IPS-20b (cell line): ENCODE measurements around the gene GALNT9.
"Not testable (repeated sequence)": the region's sequence is repeated elsewhere in the genome, so short reads cannot be mapped to it uniquely, and the experiment has no call there.

Source experiments
- H3K27ac ChIP-seq: one replicate; pipeline ENCODE4 v1.5.1; 2013; ENCODE audit warnings: low read length
- H3K27me3 ChIP-seq: 2 replicates; pipeline ENCODE4 v1.6.1; 2013; ENCODE audit warnings: mild to moderate bottlenecking, low read length, inconsistent platforms; ENCODE audit not compliant: insufficient read depth
- H3K36me3 ChIP-seq: 2 replicates; pipeline ENCODE4 v1.6.1; 2013; ENCODE audit warnings: low read depth, mild to moderate bottlenecking, inconsistent platforms, low read length, moderate library complexity; ENCODE audit not compliant: insufficient read depth
- H3K4me1 ChIP-seq: 2 replicates; pipeline ENCODE4 v1.6.1; 2013; ENCODE audit warnings: mild to moderate bottlenecking, control low read depth, inconsistent platforms, low read length, moderate library complexity; ENCODE audit not compliant: insufficient read depth
- H3K4me3 ChIP-seq: 2 replicates; pipeline ENCODE4 v1.5.1; 2013; ENCODE audit warnings: mild to moderate bottlenecking, low read length, inconsistent platforms
- H3K9ac ChIP-seq: 2 replicates; pipeline ENCODE4 v1.6.1; 2013; ENCODE audit warnings: low read depth, mild to moderate bottlenecking, inconsistent platforms, low read length, moderate library complexity
- H3K9me3 ChIP-seq: 2 replicates; pipeline ENCODE4 v1.6.1; 2013; ENCODE audit warnings: mild to moderate bottlenecking, low read depth, low read length, inconsistent platforms; ENCODE audit not compliant: insufficient read depth

Gene GALNT9

GRCh38 chr12:132329036-132329719 is at the start of gene GALNT9:
Gene GALNT9, minus strand, starts transcription at chr12:132329589. Its CDS starts 386 bp downstream, at chr12:132329203.
- Histone ChIP-seq H3K4me1 (no peaks in the 10 kb centered on the region), H3K4me3 (no peak within 1 kb of the TSS; the same call in 1 of the 2 replicates), H3K27ac (no peak within 1 kb of the TSS), H3K9ac (no peak within 1 kb of the TSS), H3K27me3 (peaks cover 93% of the 10 kb centered on the region), H3K9me3 (no peaks in the 10 kb centered on the region), H3K36me3 (no peaks in the 10 kb centered on the region)

- H3K4me3 ChIP-seq, H3K9me3 ChIP-seq, H3K36me3 ChIP-seq, H3K27ac ChIP-seq, H3K9ac ChIP-seq, H3K4me1 ChIP-seq: not testable (repeated sequence)
- H3K27me3 ChIP-seq = peaks cover 92% of the 10 kb centered on the region
Observed at GRCh38 chr12:132379057-132379456, 49.7 kb upstream of the GALNT9 start.

GRCh38 chr12:132377147-132377546 is 47.8 kb upstream of the GALNT9 start:
- Histone ChIP-seq H3K27ac (no peak overlapping the region), H3K9me3 (no peaks in the 10 kb centered on the region), H3K27me3 (peaks cover 92% of the 10 kb centered on the region), H3K36me3 (no peaks in the 10 kb centered on the region), H3K4me1 (no peaks in the 10 kb centered on the region; the same call in 1 of the 2 replicates), H3K9ac (no peak overlapping the region), H3K4me3 (no peak overlapping the region)

- H3K4me3 ChIP-seq = no peak overlapping the region
- no peaks in the 10 kb centered on the region; the same call in 1 of the 2 replicates for H3K9me3 ChIP-seq
- H3K27me3 ChIP-seq = peaks cover 92% of the 10 kb centered on the region
- no peak overlapping the region for H3K9ac ChIP-seq
- H3K27ac ChIP-seq = no peak overlapping the region
- no peaks in the 10 kb centered on the region for H3K36me3 ChIP-seq
- H3K4me1 ChIP-seq = no peaks in the 10 kb centered on the region; the same call in 1 of the 2 replicates
Observed at GRCh38 chr12:132376464-132376830, 47.1 kb upstream of the GALNT9 start.

- peaks cover 92% of the 10 kb centered on the region for H3K27me3 ChIP-seq
- no peak overlapping the region for H3K9ac ChIP-seq
- H3K4me3 ChIP-seq = no peak overlapping the region
- no peaks in the 10 kb centered on the region for H3K36me3 ChIP-seq
- H3K9me3 ChIP-seq = no peaks in the 10 kb centered on the region; the same call in 1 of the 2 replicates
- H3K4me1 ChIP-seq = no peaks in the 10 kb centered on the region; the same call in 1 of the 2 replicates
- H3K27ac ChIP-seq = no peak overlapping the region
Observed at GRCh38 chr12:132375747-132376463, 46.5 kb upstream of the GALNT9 start.

- Histone ChIP-seq H3K36me3 (no peaks in the 10 kb centered on the region), H3K9me3 (no peaks in the 10 kb centered on the region; the same call in 1 of the 2 replicates), H3K27me3 (peaks cover 92% of the 10 kb centered on the region), H3K4me3 (no peak overlapping the region), H3K27ac (no peak overlapping the region), H3K4me1 (no peaks in the 10 kb centered on the region; the same call in 1 of the 2 replicates), H3K9ac (no peak overlapping the region)
Observed at GRCh38 chr12:132374612-132375445, 45.4 kb upstream of the GALNT9 start.

- Histone ChIP-seq H3K9ac (no peak overlapping the region), H3K4me1 (no peaks in the 10 kb centered on the region; the same call in 1 of the 2 replicates), H3K9me3 (no peaks in the 10 kb centered on the region; the same call in 1 of the 2 replicates), H3K4me3 (peak overlapping the region; percentile 21; the same call in 1 of the 2 replicates), H3K27ac (no peak overlapping the region), H3K27me3 (peaks cover 91% of the 10 kb centered on the region), H3K36me3 (no peaks in the 10 kb centered on the region)
Observed at GRCh38 chr12:132373901-132374611, 44.7 kb upstream of the GALNT9 start.

- no peaks in the 10 kb centered on the region for H3K4me1 ChIP-seq
- H3K9ac ChIP-seq = no peak overlapping the region
- no peak overlapping the region for H3K27ac ChIP-seq
- no peak overlapping the region for H3K4me3 ChIP-seq
- H3K27me3 ChIP-seq = peaks cover 58% of the 10 kb centered on the region
- H3K36me3 ChIP-seq = no peaks in the 10 kb centered on the region
- no peaks in the 10 kb centered on the region; the same call in 1 of the 2 replicates for H3K9me3 ChIP-seq
Observed at GRCh38 chr12:132367852-132368251, 38.5 kb upstream of the GALNT9 start.

- Histone ChIP-seq H3K36me3 (no peaks in the 10 kb centered on the region), H3K4me1 (no peaks in the 10 kb centered on the region)
Observed at GRCh38 chr12:132367071-132367851, 37.9 kb upstream of the GALNT9 start.

GRCh38 chr12:132366341-132366861 is 37.0 kb upstream of the GALNT9 start:
- Histone ChIP-seq H3K4me3 (no peak overlapping the region), H3K4me1 (no peaks in the 10 kb centered on the region), H3K36me3 (no peaks in the 10 kb centered on the region), H3K27ac (no peak overlapping the region), H3K9me3 (no peaks in the 10 kb centered on the region; the same call in 1 of the 2 replicates), H3K9ac (no peak overlapping the region), H3K27me3 (peaks cover 45% of the 10 kb centered on the region)

More at GRCh38 chr12:132367071-132367851, 37.9 kb upstream of the GALNT9 start:
- H3K27me3 ChIP-seq = peaks cover 53% of the 10 kb centered on the region
- no peak overlapping the region for H3K9ac ChIP-seq
- H3K4me3 ChIP-seq = no peak overlapping the region
- H3K9me3 ChIP-seq = no peaks in the 10 kb centered on the region; the same call in 1 of the 2 replicates
- H3K27ac ChIP-seq = no peak overlapping the region
